WTC11 (cell line): ENCODE data around the gene GIGYF2. TPM values are rescaled to one million over a fixed set of nuclear protein-coding genes. Genes with fewer than 3 reads are reported as not detected.

Experiments used
- ATAC-seq: fragments of 200-7000 bp; cut with Tn5 transposase; 2 replicates; pipeline ENCODE4 v1.10.0; 2021; ENCODE audit warnings: mild to moderate bottlenecking, moderate library complexity
- CTCF ChIA-PET: fragments of 300-600 bp; sonication (Branson Sonifier 250); formaldehyde crosslinking; loops from one replicate; lab custom pipeline; 2021; ENCODE audit warnings: antibody characterized with exemption; lab: Charles Lee
- POLR2A ChIA-PET: fragments of 350-600 bp; sonication (Branson Sonifier 250); formaldehyde crosslinking; loops from one replicate; lab custom pipeline; 2021; ENCODE audit warnings: antibody characterized with exemption; lab: Charles Lee
- DNase-seq: peaks from one replicate; pipeline ENCODE4 v3.0.0; 2021; ENCODE audit warnings: low spot score
- H3K27ac Mint-ChIP-seq: 2 replicates; pipeline ENCODE4 v1.8.0; 2021; ENCODE audit warnings: mixed read lengths
- H3K27me3 Mint-ChIP-seq: 2 replicates; pipeline ENCODE4 v1.8.0; 2021; ENCODE audit warnings: low read depth, mild to moderate bottlenecking, moderate library complexity, mixed read lengths
- H3K36me3 Mint-ChIP-seq: 2 replicates; pipeline ENCODE4 v1.8.0; 2021; ENCODE audit warnings: mixed read lengths
- H3K4me1 Mint-ChIP-seq: 2 replicates; pipeline ENCODE4 v1.8.0; 2022; ENCODE audit warnings: mixed read lengths
- H3K4me3 Mint-ChIP-seq: 2 replicates; pipeline ENCODE4 v1.8.0; 2021; ENCODE audit warnings: mild to moderate bottlenecking, moderate library complexity, mixed read lengths
- H3K9me3 Mint-ChIP-seq: 2 replicates; pipeline ENCODE4 v1.8.0; 2021; ENCODE audit warnings: mixed read lengths
- AR ChIP-seq: fragments of 250-450 bp; sonication (Bioruptor Pico); IDR thresholded peaks from 2 replicates; pipeline ENCODE4 v1.9.0; 2021; ENCODE audit warnings: mild to moderate bottlenecking
- CBFB ChIP-seq: sonication (generic); formaldehyde crosslinking; IDR thresholded peaks from 2 replicates; pipeline ENCODE4 v1.8.1; 2022; ENCODE audit warnings: mild to moderate bottlenecking, low read depth, missing genetic modification reagents
- CTCF ChIP-seq: fragments of 200-600 bp; IDR thresholded peaks from 2 replicates; pipeline ENCODE4 v1.8.0; 2022; ENCODE audit warnings: antibody characterized with exemption
- E2F1 ChIP-seq: sonication (generic); formaldehyde crosslinking; IDR thresholded peaks from 2 replicates; pipeline ENCODE4 v1.8.0; 2022; ENCODE audit warnings: mild to moderate bottlenecking, missing genetic modification reagents
- ETV6 ChIP-seq: sonication (generic); formaldehyde crosslinking; IDR thresholded peaks from 2 replicates; pipeline ENCODE4 v1.8.1; 2022; ENCODE audit warnings: mild to moderate bottlenecking, missing genetic modification reagents
- FOXP4 ChIP-seq: sonication (generic); formaldehyde crosslinking; IDR thresholded peaks from 2 replicates; pipeline ENCODE4 v1.8.0; 2022; ENCODE audit warnings: mild to moderate bottlenecking, missing genetic modification reagents
- IRF2 ChIP-seq: sonication (generic); formaldehyde crosslinking; IDR thresholded peaks from 2 replicates; pipeline ENCODE4 v1.8.0; 2022; ENCODE audit warnings: low read depth, missing genetic modification reagents, borderline replicate concordance
- JAZF1 ChIP-seq: fragments of 250-450 bp; sonication (Bioruptor Pico); IDR thresholded peaks from 2 replicates; pipeline ENCODE4 v1.9.0; 2021; ENCODE audit warnings: moderate library complexity, mild to moderate bottlenecking, inconsistent platforms
- MXD4 ChIP-seq: fragments of 250-450 bp; sonication (Bioruptor Pico); IDR thresholded peaks from 2 replicates; pipeline ENCODE4 v1.8.0; 2021; ENCODE audit warnings: mild to moderate bottlenecking, moderate library complexity, borderline replicate concordance
- NFE2L1 ChIP-seq: sonication (generic); formaldehyde crosslinking; IDR thresholded peaks from 2 replicates; pipeline ENCODE4 v1.8.1; 2023; ENCODE audit warnings: missing genetic modification reagents
- NFYB ChIP-seq: sonication (generic); formaldehyde crosslinking; conservative IDR thresholded peaks from 2 replicates; pipeline ENCODE4 v1.8.0; 2022; ENCODE audit warnings: low read depth, missing genetic modification reagents
- OVOL2 ChIP-seq: fragments of 250-450 bp; sonication (Bioruptor Pico); IDR thresholded peaks from 2 replicates; pipeline ENCODE4 v1.9.0; 2021; ENCODE audit warnings: mild to moderate bottlenecking, borderline replicate concordance
- PREB ChIP-seq: sonication (generic); formaldehyde crosslinking; IDR thresholded peaks from 2 replicates; pipeline ENCODE4 v1.8.1; 2022; ENCODE audit warnings: mild to moderate bottlenecking, missing genetic modification reagents, moderate library complexity, borderline replicate concordance
- SMAD4 ChIP-seq: sonication (generic); formaldehyde crosslinking; IDR thresholded peaks from 2 replicates; pipeline ENCODE4 v1.8.0; 2022; ENCODE audit warnings: mild to moderate bottlenecking, missing genetic modification reagents
- USF1 ChIP-seq: sonication (generic); formaldehyde crosslinking; IDR thresholded peaks from 2 replicates; pipeline ENCODE4 v1.8.0; 2022; ENCODE audit warnings: mild to moderate bottlenecking, missing genetic modification reagents
- ZBTB43 ChIP-seq: sonication (generic); formaldehyde crosslinking; IDR thresholded peaks from 2 replicates; pipeline ENCODE4 v1.8.1; 2023; ENCODE audit warnings: mild to moderate bottlenecking, missing genetic modification reagents
- ZNF317 ChIP-seq: sonication (generic); formaldehyde crosslinking; IDR thresholded peaks from 2 replicates; pipeline ENCODE4 v1.8.1; 2023; ENCODE audit warnings: low read depth, mild to moderate bottlenecking, moderate library complexity, missing genetic modification reagents, borderline replicate concordance
- ZNF425 ChIP-seq: fragments of 250-450 bp; sonication (Bioruptor Pico); conservative IDR thresholded peaks from 2 replicates; pipeline ENCODE4 v1.9.0; 2021; ENCODE audit warnings: mild to moderate bottlenecking
- total RNA-seq: library from RNA; stranded (reverse); gene quantifications from 3 replicates; pipeline ENCODE4 v1.2.3, GENCODE V29; 2021

Gene GIGYF2
- total RNA-seq, 1 experiment from 2014 or later: 53.1 TPM

GRCh38 chr2:232860593-232861241, 163.6 kb downstream of the GIGYF2 start (continued):
- no peak for TF ChIP-seq E2F1 (CRISPR knock-in tag)

- DNase-seq (no peak), ATAC-seq (no peak)
- ChIA-PET POLR2A (no interaction called here), CTCF (interaction anchor here (0.6 kb wide), 1 partner anchor 8 kb away, joined by 3 read pairs; no protein-coding TSS in a partner anchor)
- no peaks in the 10 kb centered on the region for H3K9me3 Mint-ChIP-seq
- TF ChIP-seq ETV6 (CRISPR knock-in tag): no peak
- no peak for TF ChIP-seq OVOL2
- TF ChIP-seq PREB (CRISPR knock-in tag): no peak
- no peak for TF ChIP-seq AR (CRISPR knock-in tag)
- no peak for TF ChIP-seq NFE2L1 (CRISPR knock-in tag)
- TF ChIP-seq ZNF317: no peak
- no peak for TF ChIP-seq FOXP4 (CRISPR knock-in tag)
- TF ChIP-seq MXD4 (CRISPR knock-in tag): no peak
- TF ChIP-seq ZBTB43 (CRISPR knock-in tag): no peak
- no peak for TF ChIP-seq JAZF1 (CRISPR knock-in tag)
- TF ChIP-seq CTCF: no peak
- no peak for TF ChIP-seq USF1 (CRISPR knock-in tag)
- no peak for TF ChIP-seq CBFB (CRISPR knock-in tag)
- no peak for TF ChIP-seq ZNF425
- TF ChIP-seq NFYB (CRISPR knock-in tag): no peak
- TF ChIP-seq SMAD4 (CRISPR knock-in tag): no peak
- no peak for TF ChIP-seq IRF2 (CRISPR knock-in tag)
- no peaks in the 10 kb centered on the region for H3K27me3 Mint-ChIP-seq
- H3K36me3 Mint-ChIP-seq: peaks cover 25% of the 10 kb centered on the region
- no peaks in the 10 kb centered on the region for H3K4me1 Mint-ChIP-seq
- no peak overlapping the region for H3K27ac Mint-ChIP-seq
- H3K4me3 Mint-ChIP-seq: no peak overlapping the region
Observed at GRCh38 chr2:232861353-232861752, 164.2 kb downstream of the GIGYF2 start.
